Esophagus squamous epithelium (tissue), 5 donors: Measurements from ENCODE around the gene LMLN. TPM values are rescaled to one million over a fixed set of nuclear protein-coding genes. Genes with fewer than 3 reads are reported as not detected.

ENCODE experiments used
- DNase-seq: peaks from one replicate; lab custom pipeline; 2025; lab: John Stamatoyannopoulos, UW
- H3K27ac ChIP-seq, 4 donors: fragments of 200-600 bp; sonication (generic); one replicate each; pipeline ENCODE4 v1.5.1; 2016 to 2019; ENCODE audit warnings: mild to moderate bottlenecking in 1 of 4
- H3K27me3 ChIP-seq, 4 donors: fragments of 200-600 bp; sonication (generic); 1 replicate in 3 of 4; 2 replicates in 1 of 4; pipeline versions ENCODE4 v1.5.1 to v1.6.0; 2017 to 2021; ENCODE audit warnings: antibody characterized with exemption in 1 of 4
- H3K36me3 ChIP-seq, 3 donors: fragments of 200-600 bp; sonication (generic); one replicate each; pipeline ENCODE4 v1.5.1; 2016 to 2019
- H3K4me1 ChIP-seq, 3 donors: fragments of 200-600 bp; sonication (generic); one replicate each; pipeline ENCODE4 v1.5.1; 2017 to 2019
- H3K4me3 ChIP-seq, 4 donors: fragments of 200-600 bp; sonication (generic); 1 replicate in 3 of 4; 2 replicates in 1 of 4; pipeline ENCODE4 v1.5.1; 2016 to 2019; ENCODE audit warnings: mild to moderate bottlenecking in 2 of 4, moderate library complexity in 1 of 4
- H3K9me3 ChIP-seq, 3 donors: fragments of 200-600 bp; sonication (generic); one replicate each; pipeline ENCODE4 v1.5.1; 2016 to 2019
- CTCF ChIP-seq, 6 experiments: fragments of 450-650 bp in 4 of 6; fragments of 200-600 bp in 2 of 6; sonication (generic) in 2 of 6; IDR thresholded peaks; one replicate each; pipeline ENCODE4 v1.5.1; 2016 to 2019; ENCODE audit warnings: antibody characterized with exemption in 6 of 6, mild to moderate bottlenecking in 4 of 6, moderate library complexity in 4 of 6
- POLR2A ChIP-seq, 4 donors: fragments of 450-650 bp; IDR thresholded peaks; one replicate each; pipeline ENCODE4 v1.6.1; 2017; ENCODE audit warnings: antibody characterized with exemption in 4 of 4, mild to moderate bottlenecking in 4 of 4, moderate library complexity in 3 of 4
- WGBS, 2 donors: methylation state at CpG; one replicate each; pipeline ENCODE4 v1.1.5; 2018; 5-methylcytosine and 5-hydroxymethylcytosine counted together
- intact Hi-C: fragments of 100-400 bp; cut with DNase I; formaldehyde crosslinking; loops from one replicate; pipeline ENCODE4 v1.15.0; 2022
- small RNA-seq, 4 donors: library from RNA; depleted of rRNA; stranded (forward); fragments of <200 nt; gene quantifications; one replicate each; pipeline ENCODE3, GENCODE V24; 2016
- total RNA-seq, 4 donors: library from RNA; depleted of rRNA; stranded (reverse); fragments of >200 nt; gene quantifications; one replicate each; pipeline ENCODE4 v1.1.0, GENCODE V29; 2016
- donor health status: DM: yes; HTN: yes; CAD: no.

Gene LMLN
- total RNA-seq, 4 donors from 2014 or later = 3.5 to 5.2 (median 4.4) TPM

- no peak for DNase-seq
- H3K4me1 ChIP-seq = no peaks in the 10 kb centered on the region
- TF ChIP-seq CTCF (IDR thresholded peaks at IDR 0.05) = no peak
- no peak for TF ChIP-seq POLR2A (IDR thresholded peaks at IDR 0.05)
- WGBS, 2 donors = 76 to 87% methylated on average over 3 of the region's 3 CpGs
- no peak overlapping the region for H3K27ac ChIP-seq
- no peaks in the 10 kb centered on the region for H3K36me3 ChIP-seq
- intact Hi-C loops = no loop called here
- H3K9me3 ChIP-seq = no peaks in the 10 kb centered on the region
- no peak overlapping the region for H3K4me3 ChIP-seq
- H3K27me3 ChIP-seq = peaks cover 2 to 98% (median 3%) of the 10 kb centered on the region in 4 donors
These were observed 128.5 kb downstream of the LMLN start for GRCh38 chr3:198088421-198088955.

DNA sequence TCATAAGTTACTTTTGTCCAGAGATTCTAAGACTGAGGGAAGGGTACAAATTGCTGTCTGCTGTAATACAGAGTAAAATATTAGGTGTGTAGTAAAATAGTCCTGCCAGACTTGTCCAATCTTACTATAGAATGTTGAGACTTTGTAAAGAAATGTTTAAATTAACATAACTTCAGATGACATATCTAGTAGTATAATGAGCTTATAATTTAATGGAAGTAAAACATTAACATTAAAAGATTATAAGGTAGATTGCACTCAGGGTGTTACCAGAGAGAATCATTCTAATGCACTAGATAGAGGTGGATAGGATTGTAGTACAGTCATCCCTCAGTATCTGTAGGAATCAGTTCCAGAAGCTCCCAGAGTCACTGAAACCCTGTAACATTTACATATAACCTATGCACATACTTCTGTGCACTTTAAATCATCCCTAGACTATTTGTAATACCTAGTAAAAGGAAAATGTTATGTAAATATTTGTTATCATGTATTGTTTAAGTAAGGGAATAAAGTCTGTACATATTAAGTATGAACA lies 130.8 kb downstream of the LMLN start:
- peaks cover 3 to 97% (median 5%) of the 10 kb centered on the region in 4 donors for H3K27me3 ChIP-seq

DNA sequence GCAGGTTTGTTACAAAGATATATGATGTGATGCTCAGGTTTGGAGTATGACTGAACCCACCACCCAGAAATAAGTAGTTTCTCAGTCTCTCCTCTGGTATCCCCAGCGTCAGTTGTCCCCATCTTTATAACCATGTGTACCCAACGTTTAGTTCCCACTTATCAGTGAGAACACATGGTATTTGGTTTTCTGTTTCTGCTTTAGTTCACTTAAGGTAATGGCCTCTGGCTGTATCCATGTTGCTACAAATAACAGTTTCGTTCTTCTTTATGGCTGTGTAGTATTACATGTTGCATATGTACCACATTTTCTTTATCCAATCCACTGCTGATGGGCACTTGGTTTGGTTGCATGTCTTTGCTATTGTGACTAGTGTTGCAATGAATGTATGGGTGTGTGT lies 132.3 kb downstream of the LMLN start:
- 55 to 71% methylated on average over 3 of the region's 3 CpGs for WGBS, 2 donors
- Histone ChIP-seq H3K4me1 (no peaks in the 10 kb centered on the region), H3K27me3 (peaks cover 3 to 90% (median 5%) of the 10 kb centered on the region in 4 donors), H3K27ac (no peak overlapping the region), H3K36me3 (no peaks in the 10 kb centered on the region), H3K9me3 (no peaks in the 10 kb centered on the region), H3K4me3 (no peak overlapping the region)
- no peak for DNase-seq
- TF ChIP-seq CTCF (IDR thresholded peaks at IDR 0.05) (no peak), POLR2A (IDR thresholded peaks at IDR 0.05) (no peak)
- intact Hi-C loops = no loop called here

More for the DNA sequence above, 130.8 kb downstream of the LMLN start:
- no peak overlapping the region for H3K4me3 ChIP-seq
- DNase-seq = no peak
- no peaks in the 10 kb centered on the region for H3K9me3 ChIP-seq
- no peaks in the 10 kb centered on the region for H3K4me1 ChIP-seq
- intact Hi-C loops = no loop called here
- H3K27ac ChIP-seq = no peak overlapping the region
- no peaks in the 10 kb centered on the region for H3K36me3 ChIP-seq
- TF ChIP-seq POLR2A (IDR thresholded peaks at IDR 0.05) = no peak
- no peak for TF ChIP-seq CTCF (IDR thresholded peaks at IDR 0.05)

DNA sequence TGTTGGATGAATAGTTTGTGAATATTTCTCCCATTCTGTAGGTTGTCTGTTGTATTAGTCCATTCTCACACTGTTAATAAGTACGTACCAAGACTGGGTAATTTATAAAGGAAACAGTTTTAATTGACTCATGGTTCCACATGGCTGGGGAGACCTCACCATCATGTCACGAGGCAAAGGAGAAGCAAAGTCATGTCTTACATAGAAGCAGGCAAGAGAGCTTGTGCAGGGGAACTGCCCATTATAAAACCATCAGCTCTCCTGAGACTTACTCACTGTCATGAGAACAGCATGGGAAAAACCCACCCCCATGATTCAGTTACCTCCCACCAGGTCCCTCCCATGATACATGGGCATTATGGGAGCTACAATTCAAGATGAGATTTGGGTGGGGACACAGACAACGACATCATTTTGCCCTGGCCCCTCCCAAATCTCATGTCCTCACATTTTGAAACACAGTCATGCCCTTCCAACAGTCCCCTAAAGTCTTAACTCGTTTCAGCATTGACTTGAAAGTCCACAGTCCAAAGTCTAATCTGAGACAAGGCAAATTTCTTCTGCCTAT lies 133.2 kb downstream of the LMLN start:
- Histone ChIP-seq H3K27me3 (peaks cover 0 to 84% (median 5%) of the 10 kb centered on the region in 4 donors), H3K9me3 (no peaks in the 10 kb centered on the region), H3K36me3 (no peaks in the 10 kb centered on the region), H3K4me3 (no peak overlapping the region), H3K27ac (no peak overlapping the region), H3K4me1 (no peaks in the 10 kb centered on the region)
- WGBS, 2 donors = 65 to 75% methylated on average over 4 of the region's 4 CpGs
- no peak for DNase-seq
- TF ChIP-seq POLR2A (IDR thresholded peaks at IDR 0.05) (no peak), CTCF (IDR thresholded peaks at IDR 0.05) (no peak)
- intact Hi-C loops = no loop called here

Small RNA genes within 50 kb of the gene (small RNA-seq; reads per million reads assigned to genes)
- gene RNU6-621P (0 reads per million in 4 donors), gene RNU6-821P (0 reads per million in 4 donors)

Other genes with a start within 250 kb of the LMLN start
- gene RUBCN, start 223.3 kb upstream of the LMLN start, total RNA-seq = 10 to 100 TPM; 26.9 to 44.3 (median 35.0) TPM
- 10 to 100 TPM; 46.4 to 62.0 (median 52.6) TPM for gene FYTTD1, start 210.3 kb upstream of the LMLN start, total RNA-seq
- 100 to 1,000 TPM in 1 of 4 donors, 10 to 100 TPM in 3; 15.0 to 197 (median 23.2) TPM for gene LRCH3, start 169.0 kb upstream of the LMLN start, total RNA-seq
- 100 to 1,000 TPM; 495 to 880 (median 705) TPM for gene RPL35A, start 10.0 kb upstream of the LMLN start, total RNA-seq